ENCODE measurements around the gene SERTAD2.

Gene SERTAD2

GRCh38 chr2:64627860-64628841 lies 25.6 kb downstream of the SERTAD2 start:
- no peak for DNase-seq (ENCODE audit: low read depth in 2 of 2)

DNA sequence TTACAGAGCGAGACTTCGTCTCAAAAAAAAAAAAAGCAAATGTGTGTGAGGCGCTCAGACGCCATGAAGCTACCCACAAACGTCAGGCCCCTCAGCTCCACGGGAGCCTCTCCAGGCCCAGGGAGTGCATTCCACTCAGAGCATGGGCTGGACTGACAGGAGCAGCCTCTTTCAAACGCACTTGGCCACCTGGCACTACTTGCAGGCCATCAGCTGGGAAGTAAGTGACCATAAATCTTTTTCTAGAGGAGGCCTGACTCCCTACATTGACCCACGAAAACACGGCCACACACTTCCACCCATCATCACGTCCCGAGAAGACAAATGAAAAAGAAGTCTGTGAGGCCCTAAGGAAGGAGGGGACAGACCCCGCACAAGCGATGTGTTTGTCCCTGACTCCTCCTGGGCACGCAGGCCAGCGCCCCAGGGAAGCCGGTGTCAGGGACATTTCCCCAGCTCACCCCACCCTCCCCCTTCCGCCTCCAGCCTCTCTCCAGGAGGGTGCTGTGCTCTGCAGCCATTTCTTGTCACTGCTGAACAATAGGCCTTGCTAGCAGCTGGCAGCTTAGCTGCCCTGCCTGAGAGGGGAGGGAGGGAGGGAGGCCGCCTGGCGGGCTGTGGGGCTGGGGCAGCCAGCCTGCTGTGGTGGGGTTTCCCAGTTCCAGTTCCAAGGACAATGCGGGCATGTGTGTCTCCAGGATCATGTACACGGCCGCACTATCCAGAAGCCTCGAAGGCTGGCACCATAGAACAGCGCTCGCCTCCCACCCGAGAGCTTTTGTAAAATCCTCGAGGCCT lies 26.6 kb downstream of the SERTAD2 start:
- no peak for DNase-seq (ENCODE audit: low read depth in 2 of 2)

DNA sequence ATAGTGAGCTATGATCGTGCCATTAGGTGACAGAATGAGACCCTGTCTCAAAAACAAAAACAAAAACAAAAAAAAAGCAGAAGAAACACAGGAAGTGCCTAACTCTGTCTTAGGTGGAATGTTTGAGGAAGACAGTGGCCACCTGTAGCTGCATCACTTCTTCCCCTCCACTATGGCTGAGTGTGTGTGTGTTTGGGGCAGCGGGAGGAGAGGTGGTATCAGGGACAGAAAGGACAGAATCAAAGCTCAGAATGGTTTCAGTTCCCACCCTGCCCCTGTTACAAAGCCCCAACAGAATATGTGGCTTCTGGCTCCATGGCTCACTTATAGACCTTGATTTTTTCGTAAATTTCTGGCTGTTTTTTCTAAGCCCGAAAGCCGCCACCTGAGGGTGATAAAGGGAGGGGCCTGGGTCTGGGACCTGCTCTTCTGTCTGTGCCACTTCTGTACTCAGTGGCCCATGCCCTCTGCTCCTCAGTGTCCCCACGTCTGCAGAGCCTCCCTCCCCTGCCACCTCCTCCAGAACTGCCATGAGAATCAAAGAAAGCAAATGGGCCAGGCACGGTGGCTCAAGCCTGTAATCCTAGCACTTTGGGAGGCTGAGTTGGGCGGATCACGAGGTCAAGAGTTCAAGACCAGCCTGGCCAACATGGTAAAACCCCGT lies 27.4 kb downstream of the SERTAD2 start:
- no peak for DNase-seq (ENCODE audit: low read depth in 2 of 2)

- no peak for DNase-seq (ENCODE audit: low read depth in 2 of 2)
Measured at GRCh38 chr2:64625299-64626145, 28.2 kb downstream of the SERTAD2 start.

DNA sequence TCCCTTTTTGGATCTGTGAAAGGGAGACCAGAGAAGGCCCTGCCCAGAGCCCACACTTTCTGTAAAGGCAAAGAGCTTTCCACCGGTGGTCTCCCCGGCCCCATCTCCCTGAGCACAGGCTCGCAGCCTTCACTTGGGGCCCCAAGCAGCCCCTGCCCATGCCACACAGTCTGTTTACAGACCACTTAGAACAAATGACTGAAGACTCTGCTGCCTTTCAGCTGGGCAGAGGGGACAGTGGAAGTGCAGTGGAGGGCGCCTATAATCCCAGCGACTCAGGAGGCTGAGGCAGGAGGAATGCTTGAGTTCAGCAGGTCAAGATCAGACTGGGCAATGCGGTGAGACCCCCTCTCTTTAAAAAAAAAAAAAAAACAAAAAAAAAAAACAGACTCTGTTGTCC lies 28.9 kb downstream of the SERTAD2 start:
- no peak for DNase-seq (ENCODE audit: low read depth in 2 of 2)

DNA sequence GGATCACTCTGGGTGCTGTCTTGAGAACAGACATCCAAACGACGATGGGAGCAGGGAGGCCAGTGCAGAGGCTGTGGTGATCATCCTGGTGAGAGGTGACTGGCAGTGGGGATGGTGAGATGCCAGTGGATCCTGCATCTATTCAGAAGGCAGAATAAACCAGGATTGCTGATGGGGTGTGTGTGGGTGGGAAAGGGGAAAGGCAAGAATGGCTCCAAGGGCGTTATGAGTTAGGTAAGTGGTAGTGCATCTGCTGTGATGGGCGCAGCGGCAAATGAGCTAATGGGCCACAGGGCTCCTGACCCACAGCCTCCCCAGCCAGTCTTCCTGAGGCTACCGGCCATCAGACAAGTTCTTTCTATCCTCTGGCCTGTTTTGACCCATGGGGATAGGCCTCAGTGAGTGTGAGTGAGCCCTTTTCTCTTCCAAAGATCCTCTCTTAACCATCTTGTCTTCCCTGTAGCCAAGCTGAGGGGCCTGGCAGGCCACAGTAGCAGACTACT lies 29.6 kb downstream of the SERTAD2 start:
- DNase-seq (ENCODE audit: low read depth in 2 of 2): no peak

DNA sequence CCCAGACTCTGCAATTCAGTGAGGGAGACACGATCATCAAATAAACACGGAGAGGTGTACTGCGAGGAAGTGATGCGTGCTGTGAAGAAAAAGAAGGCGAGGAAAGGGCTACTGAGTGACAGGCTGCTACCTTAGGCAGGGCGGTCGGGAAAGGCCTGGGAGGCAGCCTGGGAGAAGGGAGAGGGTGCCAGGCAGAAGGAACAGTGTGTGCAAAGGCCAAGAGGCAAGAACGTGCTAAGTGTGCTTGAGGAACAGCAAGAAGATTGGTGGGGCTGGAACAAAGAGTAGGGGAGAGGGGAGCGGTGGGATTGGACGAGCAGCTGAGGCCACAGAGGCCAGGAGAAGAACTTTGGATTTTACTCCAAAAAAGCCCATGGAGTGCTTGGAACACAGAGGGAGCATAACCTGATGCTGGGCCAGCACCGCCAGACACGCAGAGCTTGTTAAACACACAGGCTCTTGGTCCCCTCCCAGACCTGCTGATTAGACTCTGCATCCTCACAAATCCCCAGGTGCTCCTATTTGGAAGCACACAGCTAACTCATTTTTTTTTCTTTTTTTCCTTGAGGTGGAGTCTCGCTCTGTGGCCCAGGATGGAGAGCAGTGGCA lies 30.4 kb downstream of the SERTAD2 start:
- no peak for DNase-seq (ENCODE audit: low read depth in 2 of 2)

DNA sequence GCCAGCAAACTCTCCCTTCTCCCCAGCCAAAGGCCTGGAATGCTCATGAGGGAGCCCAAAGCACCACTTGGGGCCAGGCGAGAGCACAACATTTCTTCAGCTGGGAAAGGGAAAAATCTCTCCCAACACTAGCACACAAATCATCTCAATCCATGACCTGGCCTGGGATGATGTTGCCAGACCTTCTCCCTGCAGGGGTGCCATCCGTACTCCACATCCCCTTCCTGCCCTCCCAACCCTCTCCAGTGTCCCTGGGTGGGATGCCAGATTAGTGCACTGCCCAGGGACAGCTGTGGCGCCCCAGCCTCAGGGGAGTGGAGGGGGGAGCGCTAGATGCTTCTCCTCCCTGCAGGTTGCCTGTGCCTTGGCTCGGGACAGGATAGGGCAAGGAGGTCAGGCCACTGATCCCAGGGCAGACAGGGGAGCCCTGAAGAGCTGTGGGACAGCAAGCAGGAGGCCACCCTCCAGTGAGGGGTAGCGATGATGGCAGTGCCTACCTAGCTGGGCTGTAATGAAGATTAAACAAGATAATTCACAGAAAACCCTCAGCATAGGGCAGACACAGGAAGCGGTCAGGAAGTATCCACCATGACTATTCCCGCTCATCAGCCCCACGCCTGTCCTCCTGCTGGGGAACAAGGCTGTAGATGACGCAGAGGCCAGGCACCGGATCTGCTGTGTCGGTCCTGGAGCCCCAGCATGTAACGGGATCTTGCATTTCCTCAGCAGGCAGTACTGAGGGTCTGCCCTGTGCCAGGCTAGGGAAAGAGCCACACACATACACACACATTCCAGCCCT lies 31.1 kb downstream of the SERTAD2 start:
- DNase-seq (ENCODE audit: low read depth in 2 of 2): no peak

- no peak for DNase-seq (ENCODE audit: low read depth in 2 of 2)
Measured at GRCh38 chr2:64620661-64621060, 33.1 kb downstream of the SERTAD2 start.

DNA sequence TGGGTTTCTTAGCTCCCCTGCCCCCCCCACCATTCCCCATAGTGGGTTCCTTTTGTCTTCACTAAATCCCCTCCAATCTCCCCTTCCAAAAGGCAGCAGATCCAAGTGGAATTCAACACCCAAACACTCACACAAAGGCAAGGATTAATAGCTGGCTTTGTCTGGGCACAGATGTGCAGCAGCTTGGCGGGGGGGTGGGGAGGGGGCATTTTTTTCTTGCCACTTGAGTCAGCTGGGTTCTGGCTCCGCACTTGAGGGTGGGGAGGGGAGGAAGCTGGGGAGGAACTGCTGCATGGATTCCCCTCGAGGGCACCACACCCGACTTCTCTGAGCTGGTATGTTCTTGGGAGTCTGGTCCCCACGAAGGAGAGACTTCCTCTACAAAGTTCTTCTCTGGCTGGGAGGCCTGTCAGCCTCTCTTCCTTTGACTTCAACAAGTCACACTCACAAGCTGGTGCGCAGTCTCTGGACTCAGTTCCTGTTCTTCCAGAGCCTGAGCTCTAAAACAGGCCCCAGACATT lies 36.0 kb downstream of the SERTAD2 start:
- DNase-seq (ENCODE audit: low read depth in 2 of 2): no peak

DNA sequence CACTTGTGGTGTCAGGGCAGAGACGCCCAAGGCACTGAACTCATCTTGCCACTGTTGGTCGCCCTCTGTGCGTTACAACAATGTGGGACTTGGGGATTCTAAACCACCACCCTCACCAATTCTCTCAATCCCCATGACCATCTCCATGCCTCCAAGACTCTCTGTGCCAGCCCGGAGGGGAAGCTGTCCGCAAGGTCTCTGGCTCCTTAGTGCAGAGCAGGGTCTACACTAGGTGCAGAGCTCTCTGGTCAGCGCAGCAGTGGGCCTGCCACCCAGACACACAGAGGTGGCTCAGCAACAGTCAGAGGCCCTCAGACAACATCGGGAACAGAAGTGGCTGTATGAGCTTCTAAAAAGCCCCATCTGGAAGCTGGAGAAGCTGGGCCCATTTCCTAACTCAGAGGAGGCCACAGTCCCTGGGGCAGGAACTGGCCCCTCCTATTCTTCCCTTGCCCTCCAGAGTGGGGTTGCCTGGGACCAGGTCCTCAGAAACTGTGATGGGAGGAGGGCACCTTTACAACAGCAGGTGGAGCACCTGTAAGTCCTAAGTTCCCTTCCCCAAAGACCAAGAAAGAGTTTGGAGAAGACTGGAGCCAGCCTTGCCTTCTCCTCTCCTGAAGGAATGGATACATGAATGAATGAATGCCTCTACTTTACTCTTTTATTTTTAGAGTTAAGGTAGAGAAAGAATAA lies 37.7 kb downstream of the SERTAD2 start:
- no peak for DNase-seq (ENCODE audit: low read depth in 2 of 2)

DNA sequence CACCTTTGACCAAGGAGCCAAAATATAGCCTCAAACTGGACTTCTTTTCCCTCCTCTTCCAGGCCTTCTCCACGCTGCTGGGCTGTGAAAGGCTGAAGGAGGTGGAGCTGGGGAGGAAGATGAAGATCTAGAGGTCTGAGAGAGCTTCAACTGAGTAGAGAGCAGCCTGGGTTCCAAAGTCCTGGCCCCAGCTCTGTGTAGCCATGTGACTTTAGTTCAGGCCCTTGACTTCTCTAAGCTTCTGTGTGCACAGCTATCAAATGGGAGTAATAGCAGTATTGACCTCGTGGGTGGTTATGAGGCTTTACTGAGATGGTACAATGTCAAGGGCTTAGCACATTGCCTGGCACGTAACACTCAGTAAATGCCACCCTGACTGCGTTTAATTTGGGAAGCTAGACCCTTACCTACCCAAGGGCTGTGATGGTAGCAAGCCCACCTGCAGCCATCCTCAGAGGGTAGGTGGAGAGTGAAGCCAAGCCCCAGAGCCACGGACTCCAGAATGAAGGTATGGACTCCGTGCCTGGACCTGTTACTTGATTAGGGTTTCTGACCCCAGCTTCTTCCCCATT lies 38.4 kb downstream of the SERTAD2 start:
- no peak for DNase-seq (ENCODE audit: low read depth in 2 of 2)

GRCh38 chr2:64613276-64613675 lies 40.4 kb downstream of the SERTAD2 start:
- no peak for DNase-seq (ENCODE audit: low read depth in 2 of 2)

DNA sequence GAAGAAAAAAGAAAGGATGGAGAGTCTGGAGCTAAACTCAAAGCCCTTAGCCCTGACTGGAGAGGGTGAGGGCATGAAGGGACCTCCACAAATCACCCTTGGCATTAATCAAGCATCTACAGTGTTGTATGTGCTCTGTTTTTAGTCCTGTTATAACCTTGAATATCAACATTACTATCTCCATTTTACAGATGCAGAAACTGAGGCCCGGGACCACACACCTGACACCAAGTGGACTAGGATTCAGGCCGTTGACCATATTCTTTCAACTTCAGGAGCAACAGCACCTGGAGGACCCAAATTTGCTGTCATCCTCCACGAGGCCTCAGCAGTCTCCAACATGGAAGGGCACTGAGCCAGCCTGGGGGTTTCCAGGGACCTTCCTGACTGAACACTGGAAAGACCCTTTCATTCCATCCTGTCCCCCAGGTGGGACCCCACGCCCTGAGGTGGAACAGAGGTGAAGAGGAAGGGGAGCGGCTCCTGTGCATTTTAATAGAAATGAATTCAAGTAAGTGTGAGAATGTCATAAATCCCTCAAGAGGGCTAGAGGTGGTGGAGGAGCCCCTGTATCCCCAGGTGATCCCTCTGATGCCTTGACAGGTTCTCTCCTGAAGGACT lies 41.0 kb downstream of the SERTAD2 start:
- DNase-seq (ENCODE audit: low read depth in 2 of 2): no peak

GRCh38 chr2:64610316-64610855 lies 43.3 kb downstream of the SERTAD2 start:
- no peak for DNase-seq (ENCODE audit: low read depth in 2 of 2)

- DNase-seq (ENCODE audit: low read depth in 2 of 2): no peak
Measured at GRCh38 chr2:64609942-64610281, 43.8 kb downstream of the SERTAD2 start.

DNA sequence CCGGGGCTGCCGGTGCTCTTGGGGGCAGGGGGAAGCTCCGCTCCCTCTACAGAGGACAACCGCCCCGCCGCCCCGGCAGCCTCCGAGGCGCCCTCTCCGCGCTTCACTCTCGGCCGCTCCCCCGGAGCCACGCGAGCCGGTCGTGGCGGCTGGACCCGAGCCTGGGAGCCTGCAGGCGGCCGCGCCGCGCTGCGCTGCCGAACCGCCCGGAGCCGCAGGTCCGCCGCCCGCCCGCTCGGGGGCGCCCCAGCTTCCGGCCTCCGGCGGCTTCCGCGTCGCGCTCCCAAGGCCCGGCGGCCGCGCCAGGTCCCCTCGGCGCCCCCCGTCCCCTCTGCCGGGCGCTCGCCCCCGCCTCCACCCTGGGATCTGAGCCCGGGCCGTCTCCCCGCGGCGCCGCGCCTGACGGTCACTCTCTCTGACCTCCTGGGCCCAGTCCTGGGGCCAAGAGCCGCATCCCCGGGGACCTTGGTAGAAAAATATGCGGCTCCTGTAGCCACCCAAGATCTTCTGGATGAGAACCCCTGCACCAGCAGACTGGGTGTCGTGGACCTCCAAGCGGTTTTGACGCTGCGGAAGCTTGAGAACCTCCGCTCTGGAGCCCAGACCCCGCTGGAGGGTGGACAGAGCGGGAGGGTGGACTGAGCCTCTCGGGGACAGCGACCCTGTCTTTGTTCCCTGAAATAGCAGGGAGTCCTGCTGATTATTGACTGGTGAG lies 44.3 kb downstream of the SERTAD2 start:
- peak; percentile 26 to 36 for DNase-seq (ENCODE audit: low read depth in 2 of 2)

Measured in stimulated activated CD8-positive, alpha-beta memory T cell treated with anti-CD3 and anti-CD28 coated beads, Interleukin-7, amount 100 ng/mL, for 1 hour (primary cell).